Measurements from ENCODE around the gene PRR12.
"Not testable (repeated sequence)": the region's sequence is repeated elsewhere in the genome, so short reads cannot be mapped to it uniquely, and the experiment has no call there.

Gene PRR12

GRCh38 chr19:49632576-49632975 is 41.6 kb downstream of the PRR12 start:
- no peak for DNase-seq
- no peaks in the 10 kb centered on the region for H3K4me1 ChIP-seq (ENCODE audit: low read length)
- no peak for TF ChIP-seq CTCF (IDR thresholded peaks at IDR 0.05; ENCODE audit: low read length)
- TF ChIP-seq EZH2phosphoT487 (IDR thresholded peaks at IDR 0.05; ENCODE audit: low read length), result no peak
- TF ChIP-seq EZH2 (optimal IDR thresholded peaks at IDR 0.05; ENCODE audit: low read depth, low read length), result no peak
- H3K4me3 ChIP-seq (ENCODE audit: low read length), result no peak overlapping the region
- H3K9me3 ChIP-seq (replicated peaks; ENCODE audit: insufficient read depth, low read length), result no peaks in the 10 kb centered on the region
- H2AFZ ChIP-seq (ENCODE audit: low read length), result no peak overlapping the region
- no peaks in the 10 kb centered on the region for H3K79me2 ChIP-seq (ENCODE audit: low read length)
- no peak overlapping the region for H3K4me2 ChIP-seq (ENCODE audit: low read depth, low read length)
- no peak overlapping the region for H3K9ac ChIP-seq (ENCODE audit: low read length)
- no peaks in the 10 kb centered on the region for H3K9me2 ChIP-seq (replicated peaks; ENCODE audit: insufficient read depth, low read length)
- no peak overlapping the region for H3K27ac ChIP-seq (ENCODE audit: low read length)
- H3K36me3 ChIP-seq (replicated peaks; ENCODE audit: insufficient read depth, low read length), result no peaks in the 10 kb centered on the region
- H4K20me1 ChIP-seq (ENCODE audit: insufficient read depth, low read length), result no peaks in the 10 kb centered on the region
- H3K27me3 ChIP-seq (replicated peaks; ENCODE audit: insufficient read depth, low read length), result no peaks in the 10 kb centered on the region
- H3F3A ChIP-seq (ENCODE audit: insufficient read depth, low read length), result no peaks in the 10 kb centered on the region

- H3K27ac ChIP-seq (ENCODE audit: low read length); H3F3A ChIP-seq (ENCODE audit: insufficient read depth, low read length); DNase-seq; H3K36me3 ChIP-seq (replicated peaks; ENCODE audit: insufficient read depth, low read length); H3K4me1 ChIP-seq (ENCODE audit: low read length); H3K79me2 ChIP-seq (ENCODE audit: low read length); H3K4me3 ChIP-seq (ENCODE audit: low read length); H3K4me2 ChIP-seq (ENCODE audit: low read depth, low read length); H2AFZ ChIP-seq (ENCODE audit: low read length); H3K9ac ChIP-seq (ENCODE audit: low read length); H3K27me3 ChIP-seq (replicated peaks; ENCODE audit: insufficient read depth, low read length); H4K20me1 ChIP-seq (ENCODE audit: insufficient read depth, low read length); H3K9me3 ChIP-seq (replicated peaks; ENCODE audit: insufficient read depth, low read length); H3K9me2 ChIP-seq (replicated peaks; ENCODE audit: insufficient read depth, low read length): not testable (repeated sequence)
Measured at GRCh38 chr19:49633273-49633672, 42.3 kb downstream of the PRR12 start.

GRCh38 chr19:49635530-49636232 is 44.7 kb downstream of the PRR12 start:
- Histone ChIP-seq H3K9me3 (replicated peaks; ENCODE audit: insufficient read depth, low read length) (no peaks in the 10 kb centered on the region), H3K27me3 (replicated peaks; ENCODE audit: insufficient read depth, low read length) (0 out of 2 replicates have a peak, but pooled peaks cover 8% of the 10 kb centered on the region), H3K79me2 (ENCODE audit: low read length) (no peaks in the 10 kb centered on the region), H3K36me3 (replicated peaks; ENCODE audit: insufficient read depth, low read length) (no peaks in the 10 kb centered on the region), H3K4me1 (ENCODE audit: low read length) (peaks cover 5% of the 10 kb centered on the region; the same call in 1 of the 2 replicates), H4K20me1 (ENCODE audit: insufficient read depth, low read length) (no peaks in the 10 kb centered on the region), H3K4me2 (ENCODE audit: low read depth, low read length) (no peak overlapping the region), H3K9ac (ENCODE audit: low read length) (no peak overlapping the region), H2AFZ (ENCODE audit: low read length) (no peak overlapping the region), H3K4me3 (ENCODE audit: low read length) (no peak overlapping the region), H3K9me2 (replicated peaks; ENCODE audit: insufficient read depth, low read length) (no peaks in the 10 kb centered on the region), H3K27ac (ENCODE audit: low read length) (no peak overlapping the region), H3F3A (ENCODE audit: insufficient read depth, low read length) (peaks cover 3% of the 10 kb centered on the region)
- TF ChIP-seq EZH2 (optimal IDR thresholded peaks at IDR 0.05; ENCODE audit: low read depth, low read length), result no peak
- TF ChIP-seq CTCF (IDR thresholded peaks at IDR 0.05; ENCODE audit: low read length), result no peak
- no peak for TF ChIP-seq EZH2phosphoT487 (IDR thresholded peaks at IDR 0.05; ENCODE audit: low read length)
- no peak for DNase-seq

GRCh38 chr19:49636233-49636932 is 45.4 kb downstream of the PRR12 start:
- Histone ChIP-seq H3K4me3 (ENCODE audit: low read length) (no peak overlapping the region), H3K27ac (ENCODE audit: low read length) (no peak overlapping the region), H3K4me1 (ENCODE audit: low read length) (peaks cover 5% of the 10 kb centered on the region; the same call in 1 of the 2 replicates), H2AFZ (ENCODE audit: low read length) (no peak overlapping the region), H3K9me2 (replicated peaks; ENCODE audit: insufficient read depth, low read length) (no peaks in the 10 kb centered on the region), H3K36me3 (replicated peaks; ENCODE audit: insufficient read depth, low read length) (no peaks in the 10 kb centered on the region), H4K20me1 (ENCODE audit: insufficient read depth, low read length) (no peaks in the 10 kb centered on the region), H3K79me2 (ENCODE audit: low read length) (no peaks in the 10 kb centered on the region), H3K4me2 (ENCODE audit: low read depth, low read length) (no peak overlapping the region), H3K9ac (ENCODE audit: low read length) (no peak overlapping the region), H3K9me3 (replicated peaks; ENCODE audit: insufficient read depth, low read length) (no peaks in the 10 kb centered on the region), H3F3A (ENCODE audit: insufficient read depth, low read length) (peaks cover 10% of the 10 kb centered on the region), H3K27me3 (replicated peaks; ENCODE audit: insufficient read depth, low read length) (0 out of 2 replicates have a peak, but pooled peaks cover 8% of the 10 kb centered on the region)
- TF ChIP-seq CTCF (IDR thresholded peaks at IDR 0.05; ENCODE audit: low read length) (no peak), EZH2phosphoT487 (IDR thresholded peaks at IDR 0.05; ENCODE audit: low read length) (no peak), EZH2 (optimal IDR thresholded peaks at IDR 0.05; ENCODE audit: low read depth, low read length) (no peak)
- no peak for DNase-seq
